GM23338 (cell line): Measurements from ENCODE around the gene HOXC9. TPM values are rescaled to one million over a fixed set of nuclear protein-coding genes. Genes with fewer than 3 reads are reported as not detected.
A peak's percentile ranks its signal among the peaks of the same experiment; 100 is the strongest.

Experiments
- ATAC-seq: fragments of 200-7000 bp; cut with Tn5 transposase; 3 replicates; pipeline ENCODE4 v1.9.1; 2020
- DNase-seq: peaks from one replicate; pipeline ENCODE4 v3.0.0-alpha.2; 2015; ENCODE audit warnings: low spot score
- H2AFZ ChIP-seq: fragments of 200-600 bp; sonication (generic); 2 replicates; pipeline ENCODE4 v1.8.0; 2016; ENCODE audit warnings: antibody characterized with exemption, mild to moderate bottlenecking, moderate library complexity
- H3F3A ChIP-seq: fragments of 200-600 bp; sonication (generic); replicated peaks from 2 replicates; pipeline ENCODE4 v1.8.0; 2017; ENCODE audit warnings: antibody characterized with exemption, mixed run types, low read depth
- H3K27ac ChIP-seq: fragments of 200-600 bp; sonication (generic); 2 replicates; pipeline ENCODE4 v1.6.1; 2016; ENCODE audit warnings: low read depth
- H3K27me3 ChIP-seq: fragments of 200-600 bp; sonication (generic); 2 replicates; pipeline ENCODE4 v1.8.0; 2016; ENCODE audit warnings: mild to moderate bottlenecking, mixed run types, moderate library complexity; ENCODE audit not compliant: insufficient read depth
- H3K36me3 ChIP-seq: fragments of 200-600 bp; sonication (generic); 2 replicates; pipeline ENCODE4 v1.8.0; 2016; ENCODE audit warnings: mild to moderate bottlenecking; ENCODE audit not compliant: insufficient read depth
- H3K4me1 ChIP-seq: fragments of 200-600 bp; sonication (generic); 2 replicates; pipeline ENCODE4 v1.8.0; 2016; ENCODE audit warnings: mild to moderate bottlenecking, moderate library complexity; ENCODE audit not compliant: insufficient read depth
- H3K4me2 ChIP-seq: fragments of 200-600 bp; sonication (generic); 2 replicates; pipeline ENCODE4 v1.7.1; 2017; ENCODE audit warnings: mixed run types
- H3K4me3 ChIP-seq: fragments of 200-600 bp; sonication (generic); 2 replicates; pipeline ENCODE4 v1.6.1; 2016; ENCODE audit warnings: mixed run types
- H3K79me2 ChIP-seq: fragments of 200-600 bp; sonication (generic); replicated peaks from 2 replicates; pipeline ENCODE4 v1.8.0; 2017; ENCODE audit warnings: mild to moderate bottlenecking; ENCODE audit not compliant: insufficient read depth
- H3K9me2 ChIP-seq: fragments of 200-600 bp; sonication (generic); 2 replicates; pipeline ENCODE4 v1.8.0; 2017; ENCODE audit not compliant: insufficient read depth
- H4K20me1 ChIP-seq: fragments of 200-600 bp; sonication (generic); replicated peaks from 2 replicates; pipeline ENCODE4 v1.8.0; 2017; ENCODE audit warnings: mild to moderate bottlenecking; ENCODE audit not compliant: insufficient read depth
- H3K27ac Mint-ChIP-seq: 2 replicates; pipeline ENCODE4 v1.8.0; 2020; ENCODE audit warnings: inconsistent platforms, mild to moderate bottlenecking, moderate library complexity, mixed read lengths
- H3K27me3 Mint-ChIP-seq: 3 replicates; pipeline ENCODE4 v1.8.0; 2022; ENCODE audit warnings: low read depth, mild to moderate bottlenecking, moderate library complexity, mixed read lengths, inconsistent platforms; ENCODE audit not compliant: insufficient read depth, poor library complexity
- H3K36me3 Mint-ChIP-seq: 3 replicates; pipeline ENCODE4 v1.8.0; 2021; ENCODE audit warnings: low read depth, mild to moderate bottlenecking, inconsistent platforms, moderate library complexity, mixed read lengths
- H3K4me1 Mint-ChIP-seq: 3 replicates; pipeline ENCODE4 v1.8.0; 2020; ENCODE audit warnings: mild to moderate bottlenecking, inconsistent platforms, mixed read lengths
- H3K4me3 Mint-ChIP-seq: 3 replicates; pipeline ENCODE4 v1.8.0; 2021; ENCODE audit warnings: moderate library complexity, mild to moderate bottlenecking, inconsistent platforms, mixed read lengths
- H3K9me3 Mint-ChIP-seq: 3 replicates; pipeline ENCODE4 v1.8.0; 2020; ENCODE audit warnings: moderate library complexity, mild to moderate bottlenecking, inconsistent platforms, mixed read lengths
- CREB1 ChIP-seq: fragments of 250-450 bp; sonication (Bioruptor Pico); IDR thresholded peaks from 2 replicates; pipeline ENCODE4 v1.5.0; 2020; ENCODE audit warnings: low read depth, mild to moderate bottlenecking, moderate library complexity
- EZH2 ChIP-seq: fragments of 200-600 bp; sonication (generic); IDR thresholded peaks from one replicate; pipeline ENCODE4 v1.8.0; 2017; ENCODE audit warnings: antibody characterized with exemption, mild to moderate bottlenecking, low read depth; ENCODE audit not compliant: unreplicated experiment
- EZH2phosphoT487 ChIP-seq: fragments of 200-600 bp; sonication (generic); IDR thresholded peaks from one replicate; pipeline ENCODE4 v1.8.1; 2018; ENCODE audit warnings: antibody characterized with exemption; ENCODE audit not compliant: unreplicated experiment
- JUNB ChIP-seq: IDR thresholded peaks from one replicate; pipeline ENCODE4 v1.6.1; 2016; ENCODE audit warnings: antibody characterized with exemption; ENCODE audit not compliant: unreplicated experiment
- NANOG ChIP-seq: IDR thresholded peaks from 2 replicates; pipeline ENCODE4 v1.6.1; 2016; ENCODE audit warnings: antibody characterized with exemption, borderline replicate concordance
- POLR2AphosphoS5 ChIP-seq: IDR thresholded peaks from 2 replicates; pipeline ENCODE4 v1.6.1; 2016; ENCODE audit warnings: antibody characterized with exemption, low read depth
- STAT1 ChIP-seq: IDR thresholded peaks from one replicate; pipeline ENCODE4 v1.6.1; 2016; ENCODE audit warnings: antibody characterized with exemption; ENCODE audit not compliant: unreplicated experiment
- ZNF331 ChIP-seq: fragments of 250-450 bp; sonication (Bioruptor Pico); IDR thresholded peaks from 2 replicates; pipeline ENCODE4 v1.5.0; 2020; ENCODE audit warnings: low read depth, mild to moderate bottlenecking, moderate library complexity
- polyA plus RNA-seq: library from polyadenylated mRNA; unstranded; fragments of >200 nt; fragmentation: Nextera tagmentation; extraction: Ambion mirVana; gene quantifications from 2 replicates; pipeline ENCODE4 v1.2.1, GENCODE V29; 2016
- total RNA-seq: library from RNA; depleted of rRNA; stranded (reverse); fragments of >200 nt; shearing (Covaris generic); gene quantifications from 2 replicates; pipeline ENCODE4 v1.2.3, GENCODE V29; 2014
- TF ChIP-seq, protein P1 (sequence below): IDR thresholded peaks from 2 replicates; pipeline ENCODE4 v1.6.1; 2016; ENCODE audit warnings: antibody characterized with exemption
- TF ChIP-seq, protein P2 (sequence below), 2 experiments: fragments of 200-600 bp in 1 of 2; sonication (generic) in 1 of 2; conservative IDR thresholded peaks; 2 replicates each; pipeline versions ENCODE4 v1.5.1 to v1.6.1; 2016 to 2017; ENCODE audit warnings: antibody characterized with exemption in 2 of 2, low read depth in 2 of 2, mild to moderate bottlenecking in 2 of 2, moderate library complexity in 1 of 2

The HOXC9 gene
- total and polyA plus RNA-seq, 2 experiments from 2014 or later = not detected

DNA sequence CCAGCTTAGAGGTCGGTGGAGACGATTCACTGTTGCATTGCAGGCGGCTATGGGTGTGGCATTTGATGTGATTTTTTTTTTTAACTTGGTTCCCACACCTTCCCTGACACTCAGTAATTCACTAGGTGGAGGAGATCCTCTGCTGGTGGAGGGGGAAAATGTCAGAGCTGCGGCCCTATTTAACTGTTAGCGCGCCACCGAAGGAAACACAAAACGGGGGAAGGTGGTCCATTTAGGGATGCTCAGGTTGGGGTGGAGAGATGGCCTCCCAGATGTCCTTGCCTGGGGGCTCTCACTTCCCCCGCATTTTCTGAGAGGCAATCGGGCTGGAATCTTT, 49.6 kb upstream of the HOXC9 start:
- H3F3A ChIP-seq = peaks cover 52% of the 10 kb centered on the region
- peaks cover 78% of the 10 kb centered on the region for H4K20me1 ChIP-seq
- TF ChIP-seq CREB1 = no peak
- no peak for TF ChIP-seq POLR2AphosphoS5
- peak; percentile 10 for TF ChIP-seq EZH2
- TF ChIP-seq ZNF331 (CRISPR knock-in tag) = no peak
- Mint-ChIP-seq H3K9me3 (peaks cover 3% of the 10 kb centered on the region; the same call in 1 of the 3 replicates), H3K27me3 (peaks cover 98% of the 10 kb centered on the region), H3K27ac (no peak overlapping the region), H3K4me3 (no peak overlapping the region), H3K36me3 (peaks cover 3% of the 10 kb centered on the region; the same call in 1 of the 3 replicates), H3K4me1 (peaks cover 22% of the 10 kb centered on the region)
- peaks cover 100% of the 10 kb centered on the region for H3K27me3 ChIP-seq
- H3K4me1 ChIP-seq = peaks cover 31% of the 10 kb centered on the region
- ATAC-seq (no peak), DNase-seq (no peak)
- H3K36me3 ChIP-seq = no peaks in the 10 kb centered on the region
- no peak overlapping the region for H3K27ac ChIP-seq
- no peaks in the 10 kb centered on the region for H3K79me2 ChIP-seq
- peak overlapping the region; percentile 69; the same call in 1 of the 2 replicates for H3K4me2 ChIP-seq
- no peaks in the 10 kb centered on the region for H3K9me2 ChIP-seq
- H3K4me3 ChIP-seq = peak overlapping the region; percentile 39; the same call in 1 of the 2 replicates
- no peak overlapping the region for H2AFZ ChIP-seq

DNA sequence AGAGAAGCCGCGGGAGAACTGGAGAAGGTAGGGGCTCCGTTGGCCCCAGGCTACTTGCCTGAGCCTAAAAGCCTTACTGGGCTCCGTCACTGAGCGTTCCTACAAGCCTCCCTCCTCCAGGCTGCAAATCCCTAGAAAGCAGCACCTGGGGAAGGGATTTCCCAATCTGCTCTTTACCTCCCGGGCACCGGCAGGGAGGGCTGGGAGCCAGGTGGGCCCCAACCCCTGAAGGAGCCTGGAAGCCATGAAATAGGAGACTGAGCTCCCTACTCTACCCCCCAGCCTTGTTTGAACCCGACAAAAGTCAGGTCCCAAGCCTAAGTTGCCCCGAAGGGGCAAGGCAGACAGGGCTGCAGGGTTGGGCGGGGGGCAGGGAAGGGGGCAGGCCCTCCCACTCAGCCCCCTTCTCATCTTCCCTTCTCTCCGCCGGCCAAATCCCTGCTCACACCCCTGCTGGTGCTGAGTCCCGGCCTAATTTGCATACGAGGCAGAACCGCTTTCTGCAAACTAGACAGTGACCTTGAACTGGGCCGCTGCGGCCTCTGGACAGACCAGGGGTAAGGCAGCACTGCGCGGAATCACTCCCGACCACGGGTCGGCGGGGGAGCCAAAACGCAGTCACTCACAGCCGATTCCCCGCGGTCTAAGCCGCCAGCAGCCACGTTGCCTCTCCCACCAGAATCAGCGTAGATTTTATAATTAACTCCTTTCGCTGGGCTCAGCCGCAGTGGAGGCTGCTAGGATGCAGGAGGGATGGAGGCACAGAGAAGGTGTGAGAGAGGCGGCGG, 49.0 kb upstream of the HOXC9 start:
- H3K79me2 ChIP-seq = no peaks in the 10 kb centered on the region
- peaks cover 77% of the 10 kb centered on the region for H4K20me1 ChIP-seq
- Mint-ChIP-seq H3K27me3 (peaks cover 98% of the 10 kb centered on the region), H3K4me3 (no peak overlapping the region), H3K27ac (no peak overlapping the region), H3K36me3 (peaks cover 3% of the 10 kb centered on the region; the same call in 1 of the 3 replicates), H3K4me1 (peaks cover 25% of the 10 kb centered on the region), H3K9me3 (peaks cover 5% of the 10 kb centered on the region; the same call in 2 of the 3 replicates)
- ATAC-seq = no peak; the same call in 2 of the 3 replicates
- no peak overlapping the region for H3K27ac ChIP-seq
- peaks cover 34% of the 10 kb centered on the region for H3K4me1 ChIP-seq
- no peaks in the 10 kb centered on the region for H3K9me2 ChIP-seq
- H2AFZ ChIP-seq = no peak overlapping the region
- peaks cover 52% of the 10 kb centered on the region for H3F3A ChIP-seq
- H3K27me3 ChIP-seq = peaks cover 100% of the 10 kb centered on the region
- peak overlapping the region; percentile 57 for H3K4me2 ChIP-seq
- no peaks in the 10 kb centered on the region for H3K36me3 ChIP-seq
- no peak overlapping the region for H3K4me3 ChIP-seq
- DNase-seq = no peak
- TF ChIP-seq EZH2 = peak; percentile 95
- TF ChIP-seq EZH2phosphoT487 = peak; percentile 91
- TF ChIP-seq, protein P1, sequence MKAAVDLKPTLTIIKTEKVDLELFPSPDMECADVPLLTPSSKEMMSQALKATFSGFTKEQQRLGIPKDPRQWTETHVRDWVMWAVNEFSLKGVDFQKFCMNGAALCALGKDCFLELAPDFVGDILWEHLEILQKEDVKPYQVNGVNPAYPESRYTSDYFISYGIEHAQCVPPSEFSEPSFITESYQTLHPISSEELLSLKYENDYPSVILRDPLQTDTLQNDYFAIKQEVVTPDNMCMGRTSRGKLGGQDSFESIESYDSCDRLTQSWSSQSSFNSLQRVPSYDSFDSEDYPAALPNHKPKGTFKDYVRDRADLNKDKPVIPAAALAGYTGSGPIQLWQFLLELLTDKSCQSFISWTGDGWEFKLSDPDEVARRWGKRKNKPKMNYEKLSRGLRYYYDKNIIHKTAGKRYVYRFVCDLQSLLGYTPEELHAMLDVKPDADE = no peak

DNA sequence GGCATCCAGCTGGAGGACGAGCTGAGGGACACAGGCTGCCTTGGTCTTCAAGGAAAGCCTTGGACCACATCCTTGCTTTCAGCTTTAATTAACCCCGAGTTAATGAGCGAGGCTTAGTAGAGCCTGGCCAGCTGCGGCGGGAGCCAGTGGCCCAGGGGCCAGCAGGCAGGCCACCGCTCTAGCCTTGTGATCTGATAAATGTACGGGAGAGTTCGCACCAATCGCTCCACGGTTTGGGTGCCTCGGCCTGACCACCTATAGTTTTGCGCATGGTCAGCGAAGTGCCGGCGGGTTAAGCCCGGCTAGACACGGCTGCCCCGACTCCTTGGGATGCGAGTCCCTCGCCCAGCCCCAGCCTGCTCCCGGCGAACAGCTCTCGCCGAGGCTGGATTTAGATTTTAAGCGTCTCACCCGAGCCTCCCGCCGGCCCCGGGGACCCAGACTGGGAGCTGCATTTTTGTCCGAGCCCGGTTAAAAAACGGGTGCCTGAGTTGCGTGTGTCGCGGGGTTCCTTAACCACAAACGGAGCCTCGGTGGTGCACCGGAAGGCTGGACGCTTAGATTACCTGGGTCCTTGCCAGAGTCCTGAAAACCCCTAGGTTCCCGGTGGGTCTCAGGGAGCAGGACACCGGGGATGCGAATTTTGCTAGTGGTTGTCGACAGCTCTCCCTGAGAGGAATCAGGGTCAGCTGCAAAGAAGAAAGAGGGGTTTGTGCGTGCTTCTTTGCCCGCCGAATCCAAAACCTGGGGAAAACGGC, 48.2 kb upstream of the HOXC9 start:
- Histone ChIP-seq H3F3A (peaks cover 52% of the 10 kb centered on the region), H3K4me1 (peaks cover 27% of the 10 kb centered on the region), H3K79me2 (no peaks in the 10 kb centered on the region), H3K4me3 (no peak overlapping the region), H3K4me2 (peak overlapping the region; percentile 6; the same call in 1 of the 2 replicates), H3K27ac (no peak overlapping the region), H3K36me3 (no peaks in the 10 kb centered on the region), H3K27me3 (peaks cover 100% of the 10 kb centered on the region), H3K9me2 (no peaks in the 10 kb centered on the region), H2AFZ (no peak overlapping the region), H4K20me1 (peaks cover 69% of the 10 kb centered on the region)
- no peak overlapping the region for H3K27ac Mint-ChIP-seq
- DNase-seq (peak; percentile 70), ATAC-seq (peak; percentile 3; the same call in 2 of the 3 replicates)
- peaks cover 3% of the 10 kb centered on the region; the same call in 1 of the 3 replicates for H3K36me3 Mint-ChIP-seq
- H3K9me3 Mint-ChIP-seq = peaks cover 6% of the 10 kb centered on the region; the same call in 2 of the 3 replicates
- TF ChIP-seq STAT1 = no peak
- TF ChIP-seq, protein P2, sequence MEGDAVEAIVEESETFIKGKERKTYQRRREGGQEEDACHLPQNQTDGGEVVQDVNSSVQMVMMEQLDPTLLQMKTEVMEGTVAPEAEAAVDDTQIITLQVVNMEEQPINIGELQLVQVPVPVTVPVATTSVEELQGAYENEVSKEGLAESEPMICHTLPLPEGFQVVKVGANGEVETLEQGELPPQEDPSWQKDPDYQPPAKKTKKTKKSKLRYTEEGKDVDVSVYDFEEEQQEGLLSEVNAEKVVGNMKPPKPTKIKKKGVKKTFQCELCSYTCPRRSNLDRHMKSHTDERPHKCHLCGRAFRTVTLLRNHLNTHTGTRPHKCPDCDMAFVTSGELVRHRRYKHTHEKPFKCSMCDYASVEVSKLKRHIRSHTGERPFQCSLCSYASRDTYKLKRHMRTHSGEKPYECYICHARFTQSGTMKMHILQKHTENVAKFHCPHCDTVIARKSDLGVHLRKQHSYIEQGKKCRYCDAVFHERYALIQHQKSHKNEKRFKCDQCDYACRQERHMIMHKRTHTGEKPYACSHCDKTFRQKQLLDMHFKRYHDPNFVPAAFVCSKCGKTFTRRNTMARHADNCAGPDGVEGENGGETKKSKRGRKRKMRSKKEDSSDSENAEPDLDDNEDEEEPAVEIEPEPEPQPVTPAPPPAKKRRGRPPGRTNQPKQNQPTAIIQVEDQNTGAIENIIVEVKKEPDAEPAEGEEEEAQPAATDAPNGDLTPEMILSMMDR (conservative IDR thresholded peaks at IDR 0.05; ENCODE audit: low read depth in 2 of 2) = no peak
- TF ChIP-seq, protein P1 = no peak
- no peak for TF ChIP-seq CREB1
- no peak for TF ChIP-seq JUNB
- TF ChIP-seq NANOG = no peak
- TF ChIP-seq EZH2 = peak; percentile 83
- H3K27me3 Mint-ChIP-seq = peaks cover 98% of the 10 kb centered on the region
- peaks cover 28% of the 10 kb centered on the region for H3K4me1 Mint-ChIP-seq
- no peak overlapping the region for H3K4me3 Mint-ChIP-seq
